Measurements from ENCODE around the gene LYPD6. TPM values are rescaled to one million over a fixed set of nuclear protein-coding genes. Genes with fewer than 3 reads are reported as not detected.

The LYPD6 gene
- total and polyA plus RNA-seq, 4 donors = 0.15 to 0.42 (median 0.23) TPM

GRCh38 chr2:149423630-149424029 is 93.2 kb downstream of the LYPD6 start (continued):
- no peak for TF ChIP-seq REST (IDR thresholded peaks at IDR 0.05)
- TF ChIP-seq HNF4A (conservative IDR thresholded peaks at IDR 0.05) = no peak
- TF ChIP-seq TAF1 (conservative IDR thresholded peaks at IDR 0.05) = no peak
- TF ChIP-seq EGR1 (IDR thresholded peaks at IDR 0.05; ENCODE audit: low read depth in 2 of 2) = no peak
- no peak for TF ChIP-seq SP1 (IDR thresholded peaks at IDR 0.05)
- no peak for TF ChIP-seq NR2F2 (IDR thresholded peaks at IDR 0.05)
- no peak for TF ChIP-seq MAX (IDR thresholded peaks at IDR 0.05)

GRCh38 chr2:149427387-149427786 is 97.0 kb downstream of the LYPD6 start:
- Histone ChIP-seq H3K4me3 (ENCODE audit: low read depth in 1 of 3, low read length in 3 of 3) (no peak overlapping the region), H3K9me3 (ENCODE audit: control insufficient read depth in 4 of 4, low read length in 3 of 4) (no peaks in the 10 kb centered on the region), H3K4me1 (ENCODE audit: control insufficient read depth in 4 of 4, insufficient read depth in 4 of 4, low read length in 3 of 4) (peaks cover 0 to 2% (median 0%) of the 10 kb centered on the region in 4 donors), H3K9ac (ENCODE audit: low read depth in 1 of 2, low read length in 2 of 2) (no peak overlapping the region), H3K27me3 (ENCODE audit: control insufficient read depth in 4 of 4, insufficient read depth in 4 of 4, low read length in 3 of 4) (no peaks in the 10 kb centered on the region), H3K36me3 (ENCODE audit: control insufficient read depth in 4 of 4, insufficient read depth in 3 of 4, low read depth in 1 of 4, low read length in 3 of 4) (no peaks in the 10 kb centered on the region), H3K27ac (ENCODE audit: low read depth in 1 of 2, low read length in 2 of 2) (no peak overlapping the region)
- TF ChIP-seq HNF4G (IDR thresholded peaks at IDR 0.05) = no peak
- no peak for TF ChIP-seq SP1 (IDR thresholded peaks at IDR 0.05)
- TF ChIP-seq GABPA (IDR thresholded peaks at IDR 0.05 in 1 of 2, conservative IDR thresholded peaks at IDR 0.05 in 1 of 2) = no peak
- no peak for TF ChIP-seq ATF3 (IDR thresholded peaks at IDR 0.05)
- TF ChIP-seq ZBTB33 (IDR thresholded peaks at IDR 0.05) = no peak
- 98% methylated on average over 3 of the region's 3 CpGs for WGBS
- DNase-seq (ENCODE audit: low spot score) = no peak

- WGBS = 94% methylated on average over 2 of the region's 2 CpGs
- TF ChIP-seq RAD21 (IDR thresholded peaks at IDR 0.05) (no peak), HNF4G (IDR thresholded peaks at IDR 0.05) (no peak), CTCF (IDR thresholded peaks at IDR 0.05; ENCODE audit: low read depth, low read length, missing input control) (no peak), ATF3 (IDR thresholded peaks at IDR 0.05) (no peak), NR2F2 (IDR thresholded peaks at IDR 0.05) (no peak), MAX (IDR thresholded peaks at IDR 0.05) (no peak), SP1 (IDR thresholded peaks at IDR 0.05) (no peak), FOXA1 (IDR thresholded peaks at IDR 0.05) (no peak), TAF1 (conservative IDR thresholded peaks at IDR 0.05) (no peak), REST (IDR thresholded peaks at IDR 0.05) (no peak)
- H3K27ac ChIP-seq (ENCODE audit: low read depth in 1 of 2, low read length in 2 of 2) = no peak overlapping the region
- no peak overlapping the region for H3K9ac ChIP-seq (ENCODE audit: low read depth in 1 of 2, low read length in 2 of 2)
- DNase-seq (ENCODE audit: low spot score) = no peak
- H3K27me3 ChIP-seq (ENCODE audit: control insufficient read depth in 4 of 4, insufficient read depth in 4 of 4, low read length in 3 of 4) = no peaks in the 10 kb centered on the region
- no peaks in the 10 kb centered on the region for H3K9me3 ChIP-seq (ENCODE audit: control insufficient read depth in 4 of 4, low read length in 3 of 4)
- no peak overlapping the region for H3K4me3 ChIP-seq (ENCODE audit: low read depth in 1 of 3, low read length in 3 of 3)
- no peaks in the 10 kb centered on the region for H3K36me3 ChIP-seq (ENCODE audit: control insufficient read depth in 4 of 4, insufficient read depth in 3 of 4, low read depth in 1 of 4, low read length in 3 of 4)
- peaks cover 0 to 2% (median 0%) of the 10 kb centered on the region in 4 donors for H3K4me1 ChIP-seq (ENCODE audit: control insufficient read depth in 4 of 4, insufficient read depth in 4 of 4, low read length in 3 of 4)
These were observed 98.4 kb downstream of the LYPD6 start for GRCh38 chr2:149428783-149429182.

Measured in liver (tissue), 9 donors.